Keratinocyte (primary cell): ENCODE results near the gene TINAGL1. TPM values are rescaled to one million over a fixed set of nuclear protein-coding genes. Genes with fewer than 3 reads are reported as not detected.

Experiments
- DNase-seq: peaks from one replicate; pipeline ENCODE4 v3.0.0-alpha.2; 2011; ENCODE audit warnings: low read depth, missing footprints, low spot score
- FAIRE-seq: peaks from 2 replicates; lab custom pipeline; 2011; peaks lifted over from hg19 to GRCh38; lab: Jason Lieb, UNC
- H2AFZ ChIP-seq: 2 replicates; pipeline ENCODE4 v1.6.0; 2012; ENCODE audit warnings: low read length, control low read depth, inconsistent platforms; ENCODE audit not compliant: control insufficient read depth
- H3K27ac ChIP-seq: 2 replicates; pipeline ENCODE4 v1.5.1; 2011; ENCODE audit warnings: low read length; ENCODE audit not compliant: control insufficient read depth, insufficient read depth
- H3K27me3 ChIP-seq: 3 replicates; pipeline ENCODE4 v1.6.0; 2011; ENCODE audit warnings: low read length; ENCODE audit not compliant: control insufficient read depth, insufficient read depth; ENCODE audit errors: extremely low read depth
- H3K36me3 ChIP-seq, 2 experiments: 2 replicates in 1 of 2; 3 replicates in 1 of 2; pipeline ENCODE4 v1.5.1; 2011; ENCODE audit warnings: low read length in 2 of 2, mild to moderate bottlenecking in 1 of 2; ENCODE audit not compliant: control insufficient read depth in 2 of 2, insufficient read depth in 2 of 2; ENCODE audit errors: extremely low read depth in 1 of 2
- H3K4me1 ChIP-seq: 3 replicates; pipeline ENCODE4 v1.5.1; 2011; ENCODE audit warnings: low read length; ENCODE audit not compliant: control insufficient read depth, insufficient read depth; ENCODE audit errors: extremely low read depth
- H3K4me2 ChIP-seq: 3 replicates; pipeline ENCODE4 v1.6.0; 2011; ENCODE audit warnings: low read depth, low read length; ENCODE audit not compliant: control insufficient read depth, insufficient read depth; ENCODE audit errors: extremely low read depth
- H3K4me3 ChIP-seq, 3 experiments: fragments of 200-600 bp in 1 of 3; sonication (generic) in 1 of 3; 2 replicates in 2 of 3; 3 replicates in 1 of 3; pipeline ENCODE4 v1.5.1; 2011 to 2016; ENCODE audit warnings: low read length in 3 of 3, mild to moderate bottlenecking in 3 of 3, control low read depth in 2 of 3, inconsistent platforms in 1 of 3, low read depth in 1 of 3, mixed read lengths in 1 of 3, mixed run types in 1 of 3, moderate library complexity in 1 of 3; ENCODE audit not compliant: control insufficient read depth in 2 of 3, insufficient read depth in 2 of 3; ENCODE audit errors: extremely low read depth in 1 of 3
- H3K79me2 ChIP-seq: 2 replicates; pipeline ENCODE4 v1.6.0; 2012; ENCODE audit warnings: low read length; ENCODE audit not compliant: control insufficient read depth, insufficient read depth
- H3K9ac ChIP-seq: 3 replicates; pipeline ENCODE4 v1.6.0; 2011; ENCODE audit warnings: low read length; ENCODE audit not compliant: control insufficient read depth, insufficient read depth; ENCODE audit errors: extremely low read depth
- H3K9me1 ChIP-seq: 3 replicates; pipeline ENCODE4 v1.6.0; 2011; ENCODE audit warnings: low read length; ENCODE audit not compliant: control insufficient read depth, insufficient read depth; ENCODE audit errors: extremely low read depth
- H3K9me3 ChIP-seq: 2 replicates; pipeline ENCODE4 v1.5.1; 2012; ENCODE audit warnings: low read depth, low read length; ENCODE audit not compliant: control insufficient read depth
- H4K20me1 ChIP-seq: 3 replicates; pipeline ENCODE4 v1.6.0; 2011; ENCODE audit warnings: low read length; ENCODE audit not compliant: control insufficient read depth, insufficient read depth; ENCODE audit errors: extremely low read depth
- EZH2 ChIP-seq: IDR thresholded peaks from one replicate; pipeline ENCODE4 v1.6.1; 2012; ENCODE audit warnings: inconsistent platforms, mild to moderate bottlenecking, low read length, moderate library complexity
- dilution Hi-C: fragments of 300-500 bp; cut with MboI; formaldehyde crosslinking; loops from one replicate; pipeline ENCODE4 v1.7.0; 2020; ENCODE audit warnings: low sequenced_read_pairs; ENCODE audit not compliant: extremely low pct_ligation_motif_present
- polyA plus RNA-seq, 5 experiments: library from polyadenylated mRNA; depleted of rRNA in 3 of 5; stranded (reverse) in 3 of 5; stranded (forward) in 1 of 5; unstranded in 1 of 5; fragments of >200 nt; gene quantifications; 1 replicate in 1 of 5; 2 replicates in 3 of 5; 3 replicates in 1 of 5; pipeline versions ENCODE4 v1.2.1 to v1.2.3, GENCODE V29; 2011 to 2012; ENCODE audit warnings: missing spikeins in 2 of 5, low read depth in 1 of 5, low replicate concordance in 1 of 5
- TF ChIP-seq, protein P1 (sequence below), 3 experiments: IDR thresholded peaks in 1 of 3; conservative IDR thresholded peaks in 1 of 3; optimal IDR thresholded peaks in 1 of 3; 2 replicates in 2 of 3; 3 replicates in 1 of 3; pipeline versions ENCODE3 to v1.5.1; 2011; ENCODE audit warnings: low read length in 3 of 3, mild to moderate bottlenecking in 3 of 3, moderate library complexity in 2 of 3, control low read depth in 1 of 3, inconsistent platforms in 1 of 3; ENCODE audit not compliant: insufficient read depth in 2 of 3; ENCODE audit errors: extremely low read depth in 1 of 3

The TINAGL1 gene
- polyA plus RNA-seq, 1 donor (not counting 4 experiments of a cell fraction or from before 2014, with no cell fraction given), result 189 TPM

DNA sequence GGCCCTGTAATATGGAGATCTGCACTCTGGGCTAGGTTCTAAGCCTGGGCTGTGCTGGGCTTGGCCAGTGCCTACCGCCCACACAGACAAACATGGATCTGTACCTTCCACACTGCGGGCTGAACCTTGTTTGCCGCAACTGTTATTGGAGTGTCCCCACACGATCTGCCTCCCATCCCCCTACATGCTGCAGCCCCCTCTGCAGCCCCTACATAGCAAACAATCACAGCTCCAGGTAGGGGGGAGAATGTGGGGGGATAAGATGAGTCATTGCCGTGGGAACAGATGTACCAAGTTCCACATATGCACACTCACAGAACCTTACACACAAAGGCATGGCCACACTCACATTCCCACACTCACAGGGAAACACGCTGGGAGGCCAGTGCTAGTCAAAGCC is 39.1 kb downstream of the TINAGL1 start:
- no peak overlapping the region for H2AFZ ChIP-seq
- no peaks in the 10 kb centered on the region for H3K36me3 ChIP-seq
- no peaks in the 10 kb centered on the region for H4K20me1 ChIP-seq
- FAIRE-seq (no peak), DNase-seq (no peak)
- TF ChIP-seq EZH2, result no peak
- TF ChIP-seq, protein P1, sequence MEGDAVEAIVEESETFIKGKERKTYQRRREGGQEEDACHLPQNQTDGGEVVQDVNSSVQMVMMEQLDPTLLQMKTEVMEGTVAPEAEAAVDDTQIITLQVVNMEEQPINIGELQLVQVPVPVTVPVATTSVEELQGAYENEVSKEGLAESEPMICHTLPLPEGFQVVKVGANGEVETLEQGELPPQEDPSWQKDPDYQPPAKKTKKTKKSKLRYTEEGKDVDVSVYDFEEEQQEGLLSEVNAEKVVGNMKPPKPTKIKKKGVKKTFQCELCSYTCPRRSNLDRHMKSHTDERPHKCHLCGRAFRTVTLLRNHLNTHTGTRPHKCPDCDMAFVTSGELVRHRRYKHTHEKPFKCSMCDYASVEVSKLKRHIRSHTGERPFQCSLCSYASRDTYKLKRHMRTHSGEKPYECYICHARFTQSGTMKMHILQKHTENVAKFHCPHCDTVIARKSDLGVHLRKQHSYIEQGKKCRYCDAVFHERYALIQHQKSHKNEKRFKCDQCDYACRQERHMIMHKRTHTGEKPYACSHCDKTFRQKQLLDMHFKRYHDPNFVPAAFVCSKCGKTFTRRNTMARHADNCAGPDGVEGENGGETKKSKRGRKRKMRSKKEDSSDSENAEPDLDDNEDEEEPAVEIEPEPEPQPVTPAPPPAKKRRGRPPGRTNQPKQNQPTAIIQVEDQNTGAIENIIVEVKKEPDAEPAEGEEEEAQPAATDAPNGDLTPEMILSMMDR (optimal IDR thresholded peaks at IDR 0.05 in 1 of 3, IDR thresholded peaks at IDR 0.05 in 1 of 3, conservative IDR thresholded peaks at IDR 0.05 in 1 of 3; ENCODE audit: extremely low read depth in 1 of 3, insufficient read depth in 2 of 3, low read length in 3 of 3), result no peak
- no peak overlapping the region for H3K9ac ChIP-seq
- no peak overlapping the region for H3K4me3 ChIP-seq
- H3K4me2 ChIP-seq, result no peak overlapping the region
- no peak overlapping the region for H3K27ac ChIP-seq
- H3K9me3 ChIP-seq, result no peaks in the 10 kb centered on the region
- no peaks in the 10 kb centered on the region for H3K9me1 ChIP-seq
- H3K79me2 ChIP-seq, result no peaks in the 10 kb centered on the region
- dilution Hi-C loops, result no loop called here
- no peaks in the 10 kb centered on the region for H3K4me1 ChIP-seq
- H3K27me3 ChIP-seq, result peaks cover 24% of the 10 kb centered on the region

DNA sequence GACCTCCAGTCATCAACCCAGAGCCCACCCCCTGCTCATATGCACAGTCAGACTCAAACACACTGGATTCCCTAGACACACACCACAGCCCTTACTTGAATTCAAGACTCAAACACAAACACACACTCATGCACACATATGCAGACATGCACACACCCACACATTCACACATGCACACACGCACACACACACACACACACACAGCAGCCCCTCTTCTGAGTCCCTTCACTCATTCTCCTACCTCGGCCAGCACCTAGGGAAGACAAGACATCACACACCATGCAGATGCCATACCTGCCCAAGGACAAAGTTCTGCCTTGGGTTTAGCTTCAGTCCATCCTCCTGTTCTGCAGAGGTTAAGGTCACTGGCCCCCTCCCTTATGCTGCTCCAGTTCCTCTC is 39.6 kb downstream of the TINAGL1 start:
- no peak for TF ChIP-seq EZH2
- TF ChIP-seq, protein P1 (optimal IDR thresholded peaks at IDR 0.05 in 1 of 3, IDR thresholded peaks at IDR 0.05 in 1 of 3, conservative IDR thresholded peaks at IDR 0.05 in 1 of 3; ENCODE audit: extremely low read depth in 1 of 3, insufficient read depth in 2 of 3, low read length in 3 of 3), result no peak
- no peak for FAIRE-seq

More for the DNA sequence above, 39.6 kb downstream of the TINAGL1 start:
- no peak for DNase-seq
- Histone ChIP-seq H3K27me3 (peaks cover 24% of the 10 kb centered on the region), H3K9me1 (no peaks in the 10 kb centered on the region), H3K27ac (no peak overlapping the region), H4K20me1 (no peaks in the 10 kb centered on the region), H3K4me2 (no peak overlapping the region), H3K79me2 (no peaks in the 10 kb centered on the region), H3K9ac (no peak overlapping the region), H3K4me3 (no peak overlapping the region), H3K36me3 (no peaks in the 10 kb centered on the region), H3K4me1 (no peaks in the 10 kb centered on the region), H3K9me3 (no peaks in the 10 kb centered on the region), H2AFZ (no peak overlapping the region)
- dilution Hi-C loops, result no loop called here
